Activated CD4-positive, CD25-positive, alpha-beta regulatory T cell treated with anti-CD3 and anti-CD28 coated beads, Interleukin-2, amount 50 U/mL, for 72 hours (primary cell): Measurements from ENCODE around the gene RTN1.

Experiments used
- DNase-seq: peaks from one replicate; pipeline ENCODE4 v3.0.0; 2021

Gene RTN1

GRCh38 chr14:59849411-59850130 lies 21.0 kb downstream of the RTN1 start:
- DNase-seq = no peak

GRCh38 chr14:59848671-59849070 lies 21.9 kb downstream of the RTN1 start:
- no peak for DNase-seq

GRCh38 chr14:59847711-59848110 lies 22.9 kb downstream of the RTN1 start:
- no peak for DNase-seq

GRCh38 chr14:59846595-59846994 lies 24.0 kb downstream of the RTN1 start:
- DNase-seq = no peak

- DNase-seq = no peak
Observed at GRCh38 chr14:59845245-59845644, 25.3 kb downstream of the RTN1 start.

- DNase-seq = no peak
Observed at GRCh38 chr14:59844186-59844812, 26.3 kb downstream of the RTN1 start.

- DNase-seq = no peak
Observed at GRCh38 chr14:59836116-59836515, 34.5 kb downstream of the RTN1 start.

- DNase-seq = no peak
Observed at GRCh38 chr14:59832653-59833294, 37.8 kb downstream of the RTN1 start.

GRCh38 chr14:59831121-59831730 lies 39.4 kb downstream of the RTN1 start:
- no peak for DNase-seq

- DNase-seq = no peak
Observed at GRCh38 chr14:59830338-59830734, 40.2 kb downstream of the RTN1 start.

GRCh38 chr14:59829469-59830337 lies 40.9 kb downstream of the RTN1 start:
- no peak for DNase-seq

GRCh38 chr14:59828276-59828675 lies 42.3 kb downstream of the RTN1 start:
- DNase-seq = no peak

- DNase-seq = no peak
Observed at GRCh38 chr14:59827401-59827800, 43.2 kb downstream of the RTN1 start.

- DNase-seq = no peak
Observed at GRCh38 chr14:59826150-59826549, 44.4 kb downstream of the RTN1 start.

- no peak for DNase-seq
Observed at GRCh38 chr14:59823179-59823578, 47.4 kb downstream of the RTN1 start.

GRCh38 chr14:59819446-59820088 lies 51.0 kb downstream of the RTN1 start:
- DNase-seq = no peak

GRCh38 chr14:59816941-59817340 lies 53.6 kb downstream of the RTN1 start:
- DNase-seq = no peak

GRCh38 chr14:59814988-59815387 lies 55.6 kb downstream of the RTN1 start:
- no peak for DNase-seq

GRCh38 chr14:59811815-59812214 lies 58.8 kb downstream of the RTN1 start:
- no peak for DNase-seq

GRCh38 chr14:59811073-59811472 lies 59.5 kb downstream of the RTN1 start:
- DNase-seq = no peak

GRCh38 chr14:59803052-59803540 lies 67.5 kb downstream of the RTN1 start:
- DNase-seq = no peak

- no peak for DNase-seq
Observed at GRCh38 chr14:59788176-59788575, 82.4 kb downstream of the RTN1 start.
